K562 (cell line): Measurements from ENCODE around the gene MLLT6. TPM values are rescaled to one million over a fixed set of nuclear protein-coding genes. Genes with fewer than 3 reads are reported as not detected.

Experiments used
- E2F1 ChIP-seq: sonication (generic); formaldehyde crosslinking; IDR thresholded peaks from 2 replicates; pipeline ENCODE4 v1.8.1; 2023; ENCODE audit warnings: mild to moderate bottlenecking, missing genetic modification reagents, moderate library complexity
- ESRRB ChIP-seq: fragments of 250-450 bp; sonication (Bioruptor Pico); IDR thresholded peaks from 2 replicates; pipeline ENCODE4 v1.5.0; 2020; ENCODE audit warnings: mild to moderate bottlenecking, moderate library complexity, borderline replicate concordance
- ETS1 ChIP-seq: conservative IDR thresholded peaks from 2 replicates; pipeline ENCODE4 v1.6.1; 2011; ENCODE audit warnings: low read depth, mild to moderate bottlenecking, low read length; ENCODE audit not compliant: control insufficient read depth
- RNF219 ChIP-seq: fragments of 250-450 bp; sonication (Bioruptor Pico); IDR thresholded peaks from 2 replicates; pipeline ENCODE4 v1.5.0; 2022; ENCODE audit warnings: mild to moderate bottlenecking
- STAT6 ChIP-seq: sonication (generic); formaldehyde crosslinking; IDR thresholded peaks from 2 replicates; pipeline ENCODE4 v1.8.1; 2023; ENCODE audit warnings: mild to moderate bottlenecking, missing genetic modification reagents
- polyA plus RNA-seq, 8 experiments: library from polyadenylated mRNA; depleted of rRNA in 4 of 8; stranded (reverse) in 5 of 8; unstranded in 3 of 8; fragments of >200 nt; fragmentation: Nextera tagmentation in 2 of 8; fragmentation: Illumina TruSeq in 1 of 8; extraction: Ambion mirVana in 2 of 8; extraction: Trizol in 1 of 8; gene quantifications; 2 replicates each; pipeline versions ENCODE4 v1.2.1 to v1.2.3, GENCODE V29; 2011 to 2014; ENCODE audit warnings: inconsistent platforms in 1 of 8, missing spikeins in 1 of 8
- total RNA-seq, 7 experiments: library from RNA; depleted of rRNA in 6 of 7; stranded (reverse); fragments of >200 nt in 6 of 7; fragmentation: Illumina TruSeq in 2 of 7; extraction: Trizol in 2 of 7; gene quantifications; 2 replicates each; pipeline versions ENCODE4 v1.2.1 to v1.2.3, GENCODE V29; 2011 to 2021; ENCODE audit warnings: low replicate concordance in 1 of 7
- TF ChIP-seq, protein P1 (sequence below): fragments of 250-450 bp; sonication (Bioruptor Pico); IDR thresholded peaks from 2 replicates; pipeline ENCODE4 v1.8.0; 2022; ENCODE audit warnings: moderate library complexity, mild to moderate bottlenecking, inconsistent platforms
- TF ChIP-seq, protein P2 (sequence below): fragments of 450-650 bp; formaldehyde crosslinking; IDR thresholded peaks from 2 replicates; pipeline ENCODE4 v1.4.0; 2020; ENCODE audit warnings: mild to moderate bottlenecking, moderate library complexity
- TF ChIP-seq, protein P3 (sequence below): fragments of 450-650 bp; IDR thresholded peaks from 2 replicates; pipeline ENCODE4 v1.6.1; 2017; ENCODE audit warnings: antibody characterized with exemption
- TF ChIP-seq, protein P4 (sequence below): sonication (generic); formaldehyde crosslinking; IDR thresholded peaks from 2 replicates; pipeline ENCODE4 v1.8.0; 2022; ENCODE audit warnings: mild to moderate bottlenecking, missing genetic modification reagents, borderline replicate concordance

The MLLT6 gene
- total and polyA plus RNA-seq, 9 of the 15 experiments (the other 6 are each of a cell fraction or from before 2014, with no cell fraction given): 3.1 to 71.7 (median 30.0) TPM

DNA sequence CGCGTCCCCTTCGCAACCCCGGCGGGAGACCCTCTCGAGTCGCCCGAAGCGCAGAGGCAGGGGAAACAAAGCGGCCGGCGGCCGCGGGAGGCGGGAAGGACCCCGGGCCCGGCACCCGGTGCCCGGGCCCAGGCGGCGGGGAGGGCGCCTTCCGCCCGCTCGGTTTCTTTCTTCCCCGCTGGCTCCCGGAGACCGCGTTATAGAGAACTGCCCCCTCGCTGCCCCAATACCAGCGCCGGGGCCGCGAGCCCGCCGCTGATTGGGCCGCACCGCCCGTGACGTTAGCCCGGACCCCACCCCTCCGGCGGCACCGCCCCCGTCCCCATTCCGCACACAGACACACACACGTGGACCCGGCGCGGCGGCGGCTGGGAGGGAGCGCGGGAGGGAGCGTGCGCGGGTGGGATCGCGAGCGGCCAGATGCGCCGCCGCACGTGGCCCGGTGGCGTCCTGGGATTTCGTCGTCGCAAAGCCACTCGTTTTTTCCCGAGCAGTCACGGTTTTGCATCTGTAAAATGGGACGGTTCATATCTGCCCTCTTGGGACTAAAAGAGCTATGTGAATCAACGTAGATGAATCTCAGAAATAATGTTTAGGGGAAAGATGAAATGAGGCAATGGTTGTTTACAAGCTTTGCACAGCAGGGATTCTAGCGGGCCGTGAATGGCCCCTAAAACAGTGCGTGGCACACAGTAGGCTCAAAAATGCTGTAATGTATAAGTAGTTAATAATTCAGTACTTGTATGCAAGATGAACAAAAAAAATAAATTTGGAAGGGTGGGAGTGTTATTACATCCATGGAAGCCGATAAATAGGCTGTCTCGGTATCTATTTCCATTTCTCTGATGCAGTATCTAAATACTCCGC lies 30.1 kb upstream of the MLLT6 start, which contains the start of gene EPOP (continued):
- TF ChIP-seq, protein P1, sequence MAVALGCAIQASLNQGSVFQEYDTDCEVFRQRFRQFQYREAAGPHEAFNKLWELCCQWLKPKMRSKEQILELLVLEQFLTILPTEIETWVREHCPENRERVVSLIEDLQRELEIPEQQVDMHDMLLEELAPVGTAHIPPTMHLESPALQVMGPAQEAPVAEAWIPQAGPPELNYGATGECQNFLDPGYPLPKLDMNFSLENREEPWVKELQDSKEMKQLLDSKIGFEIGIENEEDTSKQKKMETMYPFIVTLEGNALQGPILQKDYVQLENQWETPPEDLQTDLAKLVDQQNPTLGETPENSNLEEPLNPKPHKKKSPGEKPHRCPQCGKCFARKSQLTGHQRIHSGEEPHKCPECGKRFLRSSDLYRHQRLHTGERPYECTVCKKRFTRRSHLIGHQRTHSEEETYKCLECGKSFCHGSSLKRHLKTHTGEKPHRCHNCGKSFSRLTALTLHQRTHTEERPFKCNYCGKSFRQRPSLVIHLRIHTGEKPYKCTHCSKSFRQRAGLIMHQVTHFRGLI: no peak
- TF ChIP-seq, protein P2, sequence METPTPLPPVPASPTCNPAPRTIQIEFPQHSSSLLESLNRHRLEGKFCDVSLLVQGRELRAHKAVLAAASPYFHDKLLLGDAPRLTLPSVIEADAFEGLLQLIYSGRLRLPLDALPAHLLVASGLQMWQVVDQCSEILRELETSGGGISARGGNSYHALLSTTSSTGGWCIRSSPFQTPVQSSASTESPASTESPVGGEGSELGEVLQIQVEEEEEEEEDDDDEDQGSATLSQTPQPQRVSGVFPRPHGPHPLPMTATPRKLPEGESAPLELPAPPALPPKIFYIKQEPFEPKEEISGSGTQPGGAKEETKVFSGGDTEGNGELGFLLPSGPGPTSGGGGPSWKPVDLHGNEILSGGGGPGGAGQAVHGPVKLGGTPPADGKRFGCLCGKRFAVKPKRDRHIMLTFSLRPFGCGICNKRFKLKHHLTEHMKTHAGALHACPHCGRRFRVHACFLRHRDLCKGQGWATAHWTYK (CRISPR knock-in tag): no peak
- no peak for TF ChIP-seq ESRRB (CRISPR knock-in tag)
- TF ChIP-seq STAT6: 0 out of 2 replicates have a peak, but pooled peaks have one; percentile 15
- TF ChIP-seq, protein P3, sequence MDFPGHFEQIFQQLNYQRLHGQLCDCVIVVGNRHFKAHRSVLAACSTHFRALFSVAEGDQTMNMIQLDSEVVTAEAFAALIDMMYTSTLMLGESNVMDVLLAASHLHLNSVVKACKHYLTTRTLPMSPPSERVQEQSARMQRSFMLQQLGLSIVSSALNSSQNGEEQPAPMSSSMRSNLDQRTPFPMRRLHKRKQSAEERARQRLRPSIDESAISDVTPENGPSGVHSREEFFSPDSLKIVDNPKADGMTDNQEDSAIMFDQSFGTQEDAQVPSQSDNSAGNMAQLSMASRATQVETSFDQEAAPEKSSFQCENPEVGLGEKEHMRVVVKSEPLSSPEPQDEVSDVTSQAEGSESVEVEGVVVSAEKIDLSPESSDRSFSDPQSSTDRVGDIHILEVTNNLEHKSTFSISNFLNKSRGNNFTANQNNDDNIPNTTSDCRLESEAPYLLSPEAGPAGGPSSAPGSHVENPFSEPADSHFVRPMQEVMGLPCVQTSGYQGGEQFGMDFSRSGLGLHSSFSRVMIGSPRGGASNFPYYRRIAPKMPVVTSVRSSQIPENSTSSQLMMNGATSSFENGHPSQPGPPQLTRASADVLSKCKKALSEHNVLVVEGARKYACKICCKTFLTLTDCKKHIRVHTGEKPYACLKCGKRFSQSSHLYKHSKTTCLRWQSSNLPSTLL: no peak
- TF ChIP-seq, protein P4, sequence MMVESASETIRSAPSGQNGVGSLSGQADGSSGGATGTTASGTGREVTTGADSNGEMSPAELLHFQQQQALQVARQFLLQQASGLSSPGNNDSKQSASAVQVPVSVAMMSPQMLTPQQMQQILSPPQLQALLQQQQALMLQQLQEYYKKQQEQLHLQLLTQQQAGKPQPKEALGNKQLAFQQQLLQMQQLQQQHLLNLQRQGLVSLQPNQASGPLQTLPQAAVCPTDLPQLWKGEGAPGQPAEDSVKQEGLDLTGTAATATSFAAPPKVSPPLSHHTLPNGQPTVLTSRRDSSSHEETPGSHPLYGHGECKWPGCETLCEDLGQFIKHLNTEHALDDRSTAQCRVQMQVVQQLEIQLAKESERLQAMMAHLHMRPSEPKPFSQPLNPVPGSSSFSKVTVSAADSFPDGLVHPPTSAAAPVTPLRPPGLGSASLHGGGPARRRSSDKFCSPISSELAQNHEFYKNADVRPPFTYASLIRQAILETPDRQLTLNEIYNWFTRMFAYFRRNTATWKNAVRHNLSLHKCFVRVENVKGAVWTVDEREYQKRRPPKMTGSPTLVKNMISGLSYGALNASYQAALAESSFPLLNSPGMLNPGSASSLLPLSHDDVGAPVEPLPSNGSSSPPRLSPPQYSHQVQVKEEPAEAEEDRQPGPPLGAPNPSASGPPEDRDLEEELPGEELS (CRISPR knock-in tag): peak; percentile 79; the same call in 1 of the 2 replicates
- no peak for TF ChIP-seq RNF219
- TF ChIP-seq ETS1: peak; percentile 45; the same call in 1 of the 2 replicates
- 0 out of 2 replicates have a peak, but pooled peaks have one; percentile 64 for TF ChIP-seq E2F1 (CRISPR knock-in tag)
